ENCODE data around the gene ZFYVE21.
"Not testable (repeated sequence)": the region's sequence is repeated elsewhere in the genome, so short reads cannot be mapped to it uniquely, and the experiment has no call there.

The ZFYVE21 gene

DNA sequence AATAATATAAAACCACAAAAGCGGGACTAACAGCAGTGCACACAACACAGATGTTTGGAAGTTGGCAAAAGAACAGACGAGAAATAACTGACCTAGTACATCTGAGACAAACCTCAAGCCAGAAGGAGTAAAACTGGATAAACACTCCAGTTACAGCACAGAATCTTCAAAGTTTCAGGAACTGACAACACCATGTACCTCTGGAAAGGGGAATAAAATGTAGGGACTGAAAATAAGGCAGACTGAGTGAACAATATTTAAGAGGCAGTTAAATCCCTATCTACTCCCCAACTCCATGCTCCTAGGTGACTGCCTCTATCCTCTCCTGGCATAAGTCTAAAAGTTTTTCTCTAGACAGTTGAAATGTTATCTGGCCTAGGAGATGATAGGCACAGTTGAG is 57.9 kb downstream of the ZFYVE21 start:
- no peak for TF ChIP-seq CTCF (IDR thresholded peaks at IDR 0.05; ENCODE audit: low read depth, low read length)
- no peak overlapping the region for H3K4me3 ChIP-seq (replicated peaks in 1 of 2; ENCODE audit: low read depth in 2 of 2, low read length in 2 of 2)
- DNase-seq (ENCODE audit: low read depth in 2 of 2) = no peak

DNA sequence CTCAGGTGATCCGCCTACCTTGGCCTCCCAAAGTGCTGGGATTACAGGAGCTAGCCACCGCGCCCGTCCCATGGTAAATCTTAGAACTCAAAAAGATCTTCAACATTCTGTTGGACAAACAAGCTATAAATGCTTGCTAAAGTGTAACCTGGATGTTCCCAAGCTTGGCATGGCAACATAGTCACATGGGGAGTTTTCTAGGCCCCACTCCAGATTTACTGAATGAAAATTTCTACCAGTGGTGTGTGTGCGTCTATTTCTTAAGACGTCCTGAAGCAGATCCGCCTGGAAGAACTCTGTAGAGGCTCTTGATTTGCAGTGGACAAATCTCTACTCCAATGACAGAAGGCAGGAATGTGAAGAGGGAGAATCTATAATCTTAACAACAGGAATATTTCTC is 59.9 kb downstream of the ZFYVE21 start:
- no peak overlapping the region for H3K4me3 ChIP-seq (replicated peaks in 1 of 2; ENCODE audit: low read depth in 2 of 2, low read length in 2 of 2)
- DNase-seq (ENCODE audit: low read depth in 2 of 2) = no peak
- TF ChIP-seq CTCF (IDR thresholded peaks at IDR 0.05; ENCODE audit: low read depth, low read length) = no peak

GRCh38 chr14:103776319-103776718 is 60.7 kb downstream of the ZFYVE21 start:
- DNase-seq (ENCODE audit: low read depth in 2 of 2); H3K4me3 ChIP-seq (replicated peaks in 1 of 2; ENCODE audit: low read depth in 2 of 2, low read length in 2 of 2): not testable (repeated sequence)

GRCh38 chr14:103782376-103782775 is 66.8 kb downstream of the ZFYVE21 start:
- no peak for TF ChIP-seq CTCF (IDR thresholded peaks at IDR 0.05; ENCODE audit: low read depth, low read length)
- H3K4me3 ChIP-seq (replicated peaks in 1 of 2; ENCODE audit: low read depth in 2 of 2, low read length in 2 of 2) = no peak overlapping the region
- no peak for DNase-seq (ENCODE audit: low read depth in 2 of 2)

Measured in cardiac fibroblast (primary cell).